ENCODE results near the gene MYLK4. TPM values are rescaled to one million over a fixed set of nuclear protein-coding genes. Genes with fewer than 3 reads are reported as not detected.
"Not testable (repeated sequence)": the region's sequence is repeated elsewhere in the genome, so short reads cannot be mapped to it uniquely, and the experiment has no call there.

Gene MYLK4
- total RNA-seq, 2 donors from 2014 or later = 0.68 to 2.0 TPM

DNA sequence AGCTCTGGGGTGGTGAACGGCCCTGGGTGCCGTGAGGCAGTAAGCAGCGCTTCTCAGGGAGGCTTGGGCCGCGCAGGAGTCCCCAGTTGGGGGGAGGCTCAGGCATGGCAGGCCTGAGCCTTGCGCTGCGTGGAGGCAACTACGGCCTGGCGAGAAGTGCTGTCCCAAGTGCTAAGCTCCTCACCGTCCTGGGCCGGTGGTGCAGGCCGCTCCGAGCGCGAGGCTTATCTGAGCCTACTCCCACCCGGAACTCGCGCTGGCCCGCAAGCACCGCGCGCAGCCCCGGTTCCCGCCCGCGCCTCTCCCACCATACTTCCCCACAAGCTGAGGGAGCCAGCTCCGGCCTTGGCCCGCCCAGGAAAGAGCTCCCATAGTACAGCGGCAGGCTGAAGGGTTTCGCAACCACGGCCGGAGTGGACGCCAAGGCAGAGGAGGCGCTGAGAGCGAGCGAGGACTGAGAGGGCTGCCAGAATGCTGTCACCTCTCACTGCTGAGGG lies 12.7 kb upstream of the MYLK4 start:
- ATAC-seq (ENCODE audit: insufficient number of reproducible peaks, low FRiP score, low read depth) (no peak), DNase-seq (ENCODE audit: low spot score) (no peak)
- TF ChIP-seq, protein P1, sequence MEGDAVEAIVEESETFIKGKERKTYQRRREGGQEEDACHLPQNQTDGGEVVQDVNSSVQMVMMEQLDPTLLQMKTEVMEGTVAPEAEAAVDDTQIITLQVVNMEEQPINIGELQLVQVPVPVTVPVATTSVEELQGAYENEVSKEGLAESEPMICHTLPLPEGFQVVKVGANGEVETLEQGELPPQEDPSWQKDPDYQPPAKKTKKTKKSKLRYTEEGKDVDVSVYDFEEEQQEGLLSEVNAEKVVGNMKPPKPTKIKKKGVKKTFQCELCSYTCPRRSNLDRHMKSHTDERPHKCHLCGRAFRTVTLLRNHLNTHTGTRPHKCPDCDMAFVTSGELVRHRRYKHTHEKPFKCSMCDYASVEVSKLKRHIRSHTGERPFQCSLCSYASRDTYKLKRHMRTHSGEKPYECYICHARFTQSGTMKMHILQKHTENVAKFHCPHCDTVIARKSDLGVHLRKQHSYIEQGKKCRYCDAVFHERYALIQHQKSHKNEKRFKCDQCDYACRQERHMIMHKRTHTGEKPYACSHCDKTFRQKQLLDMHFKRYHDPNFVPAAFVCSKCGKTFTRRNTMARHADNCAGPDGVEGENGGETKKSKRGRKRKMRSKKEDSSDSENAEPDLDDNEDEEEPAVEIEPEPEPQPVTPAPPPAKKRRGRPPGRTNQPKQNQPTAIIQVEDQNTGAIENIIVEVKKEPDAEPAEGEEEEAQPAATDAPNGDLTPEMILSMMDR (IDR thresholded peaks at IDR 0.05) = no peak
- Histone ChIP-seq H3K27ac (no peak overlapping the region), H3K9me3 (no peaks in the 10 kb centered on the region), H3K4me3 (no peak overlapping the region), H3K27me3 (replicated peaks; ENCODE audit: insufficient read depth) (no peaks in the 10 kb centered on the region), H3K4me1 (ENCODE audit: control insufficient read depth in 1 of 2, low read depth in 2 of 2) (peaks cover 6 to 12% of the 10 kb centered on the region in 2 donors), H3K36me3 (no peaks in the 10 kb centered on the region)

DNA sequence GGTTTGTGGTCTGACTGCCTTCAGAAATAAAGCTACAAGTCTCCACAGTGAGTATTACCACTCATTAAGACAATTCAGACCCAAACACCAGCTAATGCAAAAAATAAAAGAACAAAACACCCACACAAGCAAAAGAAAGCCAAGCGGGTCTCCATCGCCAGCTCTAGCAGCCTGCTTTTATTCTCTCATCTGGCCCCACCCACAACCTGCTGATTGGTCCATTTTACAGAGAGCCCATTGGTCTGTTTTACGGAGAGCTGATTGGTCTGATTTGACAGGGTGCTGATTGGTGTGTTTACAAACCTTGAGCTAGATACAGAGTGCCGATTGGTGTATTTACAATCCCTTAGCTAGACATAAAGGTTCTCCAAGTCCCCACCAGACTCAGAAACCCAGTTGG lies 12.1 kb upstream of the MYLK4 start:
- not testable (repeated sequence) for DNase-seq (ENCODE audit: low spot score); H3K27ac ChIP-seq; H3K36me3 ChIP-seq; H3K4me3 ChIP-seq; H3K9me3 ChIP-seq; H3K27me3 ChIP-seq (replicated peaks; ENCODE audit: insufficient read depth); H3K4me1 ChIP-seq (ENCODE audit: control insufficient read depth in 1 of 2, low read depth in 2 of 2); ATAC-seq (ENCODE audit: insufficient number of reproducible peaks, low FRiP score, low read depth)

DNA sequence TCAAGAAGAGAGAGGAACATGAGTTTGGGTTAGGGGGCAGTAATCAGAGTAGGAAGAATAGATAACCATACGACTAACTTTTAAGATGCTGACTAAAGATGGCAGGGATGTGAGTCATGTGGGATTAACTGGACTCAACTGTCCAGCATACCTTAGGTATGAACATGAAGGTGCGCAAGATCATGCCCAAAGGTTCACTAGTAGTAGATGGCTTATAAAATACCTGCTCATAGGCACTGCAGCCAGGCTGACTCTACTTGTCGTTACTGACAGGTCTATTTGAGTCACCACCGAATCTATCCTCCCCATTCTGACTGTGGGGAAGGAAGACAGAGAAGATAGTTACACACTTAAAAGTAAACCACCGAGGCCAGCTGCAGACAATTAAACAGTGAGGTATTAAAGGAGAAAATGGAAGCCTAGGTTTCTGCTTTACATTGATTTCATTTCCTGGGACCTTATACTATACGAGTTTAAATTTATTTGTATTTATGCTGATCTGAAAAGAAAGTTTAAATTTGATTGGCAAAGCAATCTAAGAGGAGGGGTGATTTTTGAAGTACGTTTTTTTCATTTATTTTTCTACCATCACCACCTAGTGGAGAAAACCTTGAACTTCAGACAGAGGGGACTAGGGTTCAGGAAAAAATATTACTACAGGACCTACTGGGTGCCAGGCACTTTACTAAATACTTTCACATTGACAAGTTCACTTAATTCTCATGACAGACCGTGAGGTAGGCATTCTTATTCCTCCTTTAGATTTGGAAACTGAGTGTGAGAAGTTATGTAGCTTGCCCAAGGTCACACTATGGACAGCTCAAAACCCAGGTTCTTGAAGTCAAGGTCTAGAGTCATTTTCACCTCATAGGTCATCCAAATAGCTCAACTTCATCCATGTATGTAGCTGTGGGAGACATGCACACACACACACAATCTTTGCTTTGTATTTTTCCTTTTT lies 10.4 kb upstream of the MYLK4 start:
- Histone ChIP-seq H3K4me1 (ENCODE audit: control insufficient read depth in 1 of 2, low read depth in 2 of 2) (peaks cover 9 to 10% of the 10 kb centered on the region in 2 donors), H3K27ac (no peak overlapping the region), H3K9me3 (no peaks in the 10 kb centered on the region), H3K4me3 (no peak overlapping the region), H3K27me3 (replicated peaks; ENCODE audit: insufficient read depth) (no peaks in the 10 kb centered on the region), H3K36me3 (no peaks in the 10 kb centered on the region)
- TF ChIP-seq, protein P1 (IDR thresholded peaks at IDR 0.05) = peak; percentile 26
- DNase-seq (ENCODE audit: low spot score) = no peak
- ATAC-seq (ENCODE audit: insufficient number of reproducible peaks, low FRiP score, low read depth) = no peak

GRCh38 chr6:2758980-2759379 lies 8.3 kb upstream of the MYLK4 start:
- peaks cover 9 to 10% of the 10 kb centered on the region in 2 donors for H3K4me1 ChIP-seq (ENCODE audit: control insufficient read depth in 1 of 2, low read depth in 2 of 2)
- ATAC-seq (ENCODE audit: insufficient number of reproducible peaks, low FRiP score, low read depth) = no peak
- no peak overlapping the region for H3K27ac ChIP-seq
- TF ChIP-seq, protein P1 (IDR thresholded peaks at IDR 0.05) = no peak
- H3K4me3 ChIP-seq = no peak overlapping the region
- no peaks in the 10 kb centered on the region for H3K36me3 ChIP-seq
- DNase-seq (ENCODE audit: low spot score) = no peak
- H3K9me3 ChIP-seq = no peaks in the 10 kb centered on the region
- H3K27me3 ChIP-seq (replicated peaks; ENCODE audit: insufficient read depth) = no peaks in the 10 kb centered on the region

- ATAC-seq (ENCODE audit: insufficient number of reproducible peaks, low FRiP score, low read depth) (no peak), DNase-seq (ENCODE audit: low spot score) (no peak)
- TF ChIP-seq, protein P1 (IDR thresholded peaks at IDR 0.05) = no peak
- no peak overlapping the region for H3K4me3 ChIP-seq
- H3K4me1 ChIP-seq (ENCODE audit: control insufficient read depth in 1 of 2, low read depth in 2 of 2) = peaks cover 9 to 10% of the 10 kb centered on the region in 2 donors
- H3K27ac ChIP-seq = peak overlapping the region in 1 of 2 donors; percentile 47
- H3K27me3 ChIP-seq (replicated peaks; ENCODE audit: insufficient read depth) = no peaks in the 10 kb centered on the region
- H3K9me3 ChIP-seq = no peaks in the 10 kb centered on the region
- H3K36me3 ChIP-seq = no peaks in the 10 kb centered on the region
Observed at GRCh38 chr6:2756687-2757224, 6.0 kb upstream of the MYLK4 start.
